Esophagus squamous epithelium (tissue), 5 donors: ENCODE results near the gene CRACDL. TPM values are rescaled to one million over a fixed set of nuclear protein-coding genes. Genes with fewer than 3 reads are reported as not detected.

Source experiments
- DNase-seq: peaks from one replicate; lab custom pipeline; 2025; lab: John Stamatoyannopoulos, UW
- H3K27ac ChIP-seq, 4 donors: fragments of 200-600 bp; sonication (generic); one replicate each; pipeline ENCODE4 v1.5.1; 2016 to 2019; ENCODE audit warnings: mild to moderate bottlenecking in 1 of 4
- H3K27me3 ChIP-seq, 4 donors: fragments of 200-600 bp; sonication (generic); 1 replicate in 3 of 4; 2 replicates in 1 of 4; pipeline versions ENCODE4 v1.5.1 to v1.6.0; 2017 to 2021; ENCODE audit warnings: antibody characterized with exemption in 1 of 4
- H3K36me3 ChIP-seq, 3 donors: fragments of 200-600 bp; sonication (generic); one replicate each; pipeline ENCODE4 v1.5.1; 2016 to 2019
- H3K4me1 ChIP-seq, 3 donors: fragments of 200-600 bp; sonication (generic); one replicate each; pipeline ENCODE4 v1.5.1; 2017 to 2019
- H3K4me3 ChIP-seq, 4 donors: fragments of 200-600 bp; sonication (generic); 1 replicate in 3 of 4; 2 replicates in 1 of 4; pipeline ENCODE4 v1.5.1; 2016 to 2019; ENCODE audit warnings: mild to moderate bottlenecking in 2 of 4, moderate library complexity in 1 of 4
- H3K9me3 ChIP-seq, 3 donors: fragments of 200-600 bp; sonication (generic); one replicate each; pipeline ENCODE4 v1.5.1; 2016 to 2019
- POLR2A ChIP-seq, 4 donors: fragments of 450-650 bp; IDR thresholded peaks; one replicate each; pipeline ENCODE4 v1.6.1; 2017; ENCODE audit warnings: antibody characterized with exemption in 4 of 4, mild to moderate bottlenecking in 4 of 4, moderate library complexity in 3 of 4
- WGBS, 2 donors: methylation state at CpG; one replicate each; pipeline ENCODE4 v1.1.5; 2018; 5-methylcytosine and 5-hydroxymethylcytosine counted together
- intact Hi-C: fragments of 100-400 bp; cut with DNase I; formaldehyde crosslinking; loops from one replicate; pipeline ENCODE4 v1.15.0; 2022
- total RNA-seq, 4 donors: library from RNA; depleted of rRNA; stranded (reverse); fragments of >200 nt; gene quantifications; one replicate each; pipeline ENCODE4 v1.1.0, GENCODE V29; 2016
- TF ChIP-seq, protein P1 (sequence below), 6 experiments: fragments of 450-650 bp in 4 of 6; fragments of 200-600 bp in 2 of 6; sonication (generic) in 2 of 6; IDR thresholded peaks; one replicate each; pipeline ENCODE4 v1.5.1; 2016 to 2019; ENCODE audit warnings: antibody characterized with exemption in 6 of 6, mild to moderate bottlenecking in 4 of 6, moderate library complexity in 4 of 6
- donor health status: DM: yes; HTN: yes; CAD: no.

The CRACDL gene
- total RNA-seq, 4 donors from 2014 or later: 6.5 to 33.6 (median 9.7) TPM

DNA sequence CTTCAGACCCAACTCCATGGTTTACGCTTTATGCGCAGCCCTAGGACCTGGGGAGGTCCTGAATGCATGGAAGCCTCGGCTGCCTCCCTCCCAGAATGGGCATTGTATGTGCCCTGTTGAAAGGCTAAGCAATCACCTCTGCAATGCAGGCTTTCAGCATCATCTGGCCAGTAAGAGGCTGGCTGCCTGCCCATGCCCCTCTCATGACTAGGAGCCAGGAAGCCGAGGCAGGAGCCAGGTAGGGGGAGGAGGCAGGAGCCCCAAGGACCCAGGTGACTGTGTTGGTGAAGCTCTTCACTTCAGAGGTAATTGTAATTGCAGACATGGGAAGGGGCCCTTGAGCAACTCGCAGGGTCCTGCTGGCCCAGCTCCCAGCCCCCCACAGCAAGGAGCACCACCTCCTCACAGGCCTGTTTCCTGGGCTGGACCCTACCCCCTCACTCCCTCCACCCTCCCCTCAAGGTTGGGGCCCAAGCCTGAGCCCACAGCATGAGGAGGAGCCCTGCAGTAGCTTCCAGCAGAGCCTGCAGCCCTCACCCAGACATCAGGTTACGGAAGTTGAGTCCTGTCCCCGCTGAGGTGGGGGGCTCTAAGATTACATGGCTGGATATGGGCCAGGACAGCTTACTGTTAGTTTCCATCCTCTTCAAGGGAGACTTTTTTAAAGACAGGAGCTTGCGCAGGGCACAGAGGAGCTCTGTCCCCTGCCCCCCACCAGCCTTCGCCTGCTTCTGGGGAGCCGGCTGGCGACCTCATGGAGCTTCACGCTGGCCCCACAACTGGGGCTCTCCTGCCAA, 21.9 kb downstream of the CRACDL start:
- WGBS, 2 donors: 84 to 90% methylated on average over 3 to 4 of the region's 12 CpGs
- H3K9me3 ChIP-seq: no peaks in the 10 kb centered on the region
- TF ChIP-seq POLR2A (IDR thresholded peaks at IDR 0.05): no peak
- TF ChIP-seq, protein P1, sequence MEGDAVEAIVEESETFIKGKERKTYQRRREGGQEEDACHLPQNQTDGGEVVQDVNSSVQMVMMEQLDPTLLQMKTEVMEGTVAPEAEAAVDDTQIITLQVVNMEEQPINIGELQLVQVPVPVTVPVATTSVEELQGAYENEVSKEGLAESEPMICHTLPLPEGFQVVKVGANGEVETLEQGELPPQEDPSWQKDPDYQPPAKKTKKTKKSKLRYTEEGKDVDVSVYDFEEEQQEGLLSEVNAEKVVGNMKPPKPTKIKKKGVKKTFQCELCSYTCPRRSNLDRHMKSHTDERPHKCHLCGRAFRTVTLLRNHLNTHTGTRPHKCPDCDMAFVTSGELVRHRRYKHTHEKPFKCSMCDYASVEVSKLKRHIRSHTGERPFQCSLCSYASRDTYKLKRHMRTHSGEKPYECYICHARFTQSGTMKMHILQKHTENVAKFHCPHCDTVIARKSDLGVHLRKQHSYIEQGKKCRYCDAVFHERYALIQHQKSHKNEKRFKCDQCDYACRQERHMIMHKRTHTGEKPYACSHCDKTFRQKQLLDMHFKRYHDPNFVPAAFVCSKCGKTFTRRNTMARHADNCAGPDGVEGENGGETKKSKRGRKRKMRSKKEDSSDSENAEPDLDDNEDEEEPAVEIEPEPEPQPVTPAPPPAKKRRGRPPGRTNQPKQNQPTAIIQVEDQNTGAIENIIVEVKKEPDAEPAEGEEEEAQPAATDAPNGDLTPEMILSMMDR (IDR thresholded peaks at IDR 0.05): no peak
- intact Hi-C loops: no loop called here
- H3K4me1 ChIP-seq: peaks cover 22 to 75% (median 41%) of the 10 kb centered on the region in 3 donors
- no peaks in the 10 kb centered on the region for H3K36me3 ChIP-seq
- no peak for DNase-seq
- H3K27me3 ChIP-seq: peaks cover 0 to 17% (median 0%) of the 10 kb centered on the region in 4 donors
- peak overlapping the region in 2 of 4 donors; percentile 23 to 83 for H3K27ac ChIP-seq
- no peak overlapping the region for H3K4me3 ChIP-seq

DNA sequence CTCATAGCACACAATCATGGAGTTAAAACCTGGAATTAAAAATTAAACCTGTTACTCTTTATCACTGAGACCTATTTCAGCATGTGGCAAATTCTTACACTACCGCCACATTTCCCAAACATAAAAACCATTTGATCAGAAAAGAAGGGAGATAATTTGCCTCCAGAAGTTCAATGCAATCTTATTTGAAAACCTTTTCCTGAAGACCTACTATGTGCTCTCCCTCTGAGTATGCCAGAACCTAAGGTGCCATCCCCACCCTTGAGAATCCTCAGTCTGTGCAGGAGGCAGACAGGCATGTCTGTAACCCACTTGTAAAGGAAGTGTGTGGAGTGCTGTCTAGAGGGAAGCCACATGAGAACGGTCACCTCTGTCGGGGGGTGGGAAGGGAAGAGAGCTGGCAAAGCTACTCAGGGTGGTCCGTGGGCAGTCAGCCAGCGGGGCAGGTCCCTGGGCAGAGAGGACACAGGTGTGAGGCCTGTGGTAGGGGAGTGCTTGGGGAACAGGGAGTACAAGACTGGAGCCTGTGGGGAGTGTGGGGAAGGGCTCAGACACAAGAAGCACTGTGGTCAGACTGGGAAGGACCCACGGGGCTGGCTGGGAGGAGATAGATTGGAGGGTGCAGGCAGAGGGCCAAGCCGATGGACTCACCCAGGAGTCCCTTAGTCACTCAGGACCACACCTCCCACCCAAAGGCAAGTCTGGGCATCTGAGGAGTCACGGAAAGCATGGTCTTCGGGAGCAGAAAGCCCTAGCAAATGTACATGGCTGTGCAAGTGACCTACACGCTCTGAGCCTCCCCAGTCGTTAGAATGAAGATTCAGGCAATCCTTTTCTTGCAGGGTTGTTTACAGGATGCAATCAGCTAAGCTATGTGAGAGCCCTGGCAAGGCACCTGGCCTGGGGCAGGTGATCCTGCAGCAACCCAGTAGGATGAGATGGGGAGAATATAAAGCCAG, 22.8 kb downstream of the CRACDL start:
- 39 to 43% methylated on average over 10 to 11 of the region's 11 CpGs for WGBS, 2 donors
- H3K36me3 ChIP-seq: no peaks in the 10 kb centered on the region
- H3K9me3 ChIP-seq: no peaks in the 10 kb centered on the region
- H3K27ac ChIP-seq: peak overlapping the region; percentile 23 to 83 (median 62)
- TF ChIP-seq, protein P1 (IDR thresholded peaks at IDR 0.05): no peak
- TF ChIP-seq POLR2A (IDR thresholded peaks at IDR 0.05): no peak
- peaks cover 0 to 17% (median 0%) of the 10 kb centered on the region in 4 donors for H3K27me3 ChIP-seq
- intact Hi-C loops: no loop called here
- H3K4me3 ChIP-seq: no peak overlapping the region
- peaks cover 27 to 84% (median 47%) of the 10 kb centered on the region in 3 donors for H3K4me1 ChIP-seq
- no peak for DNase-seq

DNA sequence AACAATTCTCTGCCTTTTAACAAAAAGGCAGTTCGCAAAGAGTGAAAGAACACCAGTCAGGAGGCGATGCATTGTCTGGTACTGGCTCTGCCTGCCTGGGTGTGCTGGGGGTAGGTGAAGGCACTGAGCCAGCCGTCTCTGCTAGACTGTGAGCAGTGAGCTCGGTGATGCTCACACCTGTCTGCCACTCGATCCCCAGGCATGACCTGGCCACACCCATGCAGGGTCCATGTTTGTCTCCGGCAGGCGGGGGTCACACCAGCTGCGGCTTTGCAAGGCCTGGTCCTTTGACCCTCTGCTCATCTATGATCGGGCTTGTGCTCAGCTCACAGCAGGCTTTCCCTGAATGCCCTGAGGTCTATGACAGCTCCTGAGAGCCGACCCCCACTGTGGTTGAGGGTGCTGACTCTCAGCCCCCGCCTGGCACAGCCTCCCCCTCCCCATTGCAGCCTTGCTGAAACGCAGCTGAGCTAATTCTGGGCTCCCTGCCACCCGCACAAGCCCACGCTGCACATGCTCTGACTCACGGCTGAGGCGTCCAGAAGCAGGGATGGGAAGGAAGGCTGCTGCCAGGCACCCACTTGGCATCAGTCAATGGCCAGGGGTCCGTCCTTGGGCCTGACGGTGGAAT, 23.7 kb downstream of the CRACDL start:
- Histone ChIP-seq H3K4me1 (peaks cover 29 to 93% (median 48%) of the 10 kb centered on the region in 3 donors), H3K27ac (peak overlapping the region; percentile 23 to 83 (median 62)), H3K27me3 (peaks cover 0 to 17% (median 0%) of the 10 kb centered on the region in 4 donors), H3K9me3 (no peaks in the 10 kb centered on the region), H3K4me3 (no peak overlapping the region), H3K36me3 (no peaks in the 10 kb centered on the region)
- TF ChIP-seq, protein P1 (IDR thresholded peaks at IDR 0.05): no peak
- TF ChIP-seq POLR2A (IDR thresholded peaks at IDR 0.05): no peak
- WGBS, 2 donors: 21 to 29% methylated on average over 5 to 14 of the region's 18 CpGs
- DNase-seq: no peak
- intact Hi-C loops: no loop called here

DNA sequence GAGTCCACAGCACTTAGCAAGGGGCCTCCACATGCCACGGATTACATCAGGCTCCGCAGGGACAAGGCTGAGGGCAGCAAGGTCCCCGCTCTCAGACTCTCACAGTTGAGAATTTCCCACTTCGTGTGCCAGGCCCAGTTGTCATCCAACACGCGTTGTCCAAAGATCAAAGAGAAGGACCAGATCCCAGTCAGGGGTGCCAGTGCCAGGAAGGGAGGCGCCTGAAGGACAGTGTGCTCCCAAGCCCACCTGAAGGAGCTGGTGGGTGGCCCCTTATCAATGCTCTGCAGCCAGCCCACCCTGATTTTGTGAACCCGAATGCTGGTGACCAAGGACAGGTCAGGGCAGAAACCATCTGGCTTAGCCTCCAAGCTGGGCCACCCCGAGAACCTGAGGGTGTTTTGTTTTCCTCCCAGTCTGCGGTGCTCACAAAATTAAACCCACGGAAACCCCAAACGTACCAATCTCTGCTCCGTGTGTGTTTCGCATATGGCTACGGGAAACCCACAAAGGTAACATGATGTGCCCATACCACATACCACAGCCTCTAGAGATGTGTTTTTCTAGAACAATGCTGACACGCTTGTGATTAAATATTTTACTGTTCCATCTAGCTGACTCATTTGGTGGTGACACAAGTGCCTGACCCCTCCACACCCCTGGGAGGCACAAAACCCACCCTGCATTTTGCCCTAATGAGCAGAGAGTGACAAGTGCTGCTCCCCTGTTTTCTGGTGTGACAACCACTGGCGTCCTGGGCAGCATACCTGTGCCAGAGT, 24.5 kb downstream of the CRACDL start:
- Histone ChIP-seq H3K36me3 (no peaks in the 10 kb centered on the region), H3K27ac (peak overlapping the region; percentile 23 to 83 (median 62)), H3K4me3 (no peak overlapping the region), H3K27me3 (peaks cover 0 to 17% (median 0%) of the 10 kb centered on the region in 4 donors), H3K9me3 (no peaks in the 10 kb centered on the region), H3K4me1 (peaks cover 22 to 86% (median 48%) of the 10 kb centered on the region in 3 donors)
- no peak for DNase-seq
- WGBS, 2 donors: 24 to 40% methylated on average over 10 of the region's 17 CpGs
- intact Hi-C loops: no loop called here
- TF ChIP-seq, protein P1 (IDR thresholded peaks at IDR 0.05): no peak
- no peak for TF ChIP-seq POLR2A (IDR thresholded peaks at IDR 0.05)
